Vagina (tissue), 2 donors: ENCODE data around the gene ANKRD60.

Experiments used
- CTCF ChIP-seq, 3 experiments: fragments of 450-650 bp in 2 of 3; fragments of 200-600 bp in 1 of 3; sonication (generic) in 1 of 3; IDR thresholded peaks; one replicate each; pipeline ENCODE4 v1.5.1; 2017 to 2019; ENCODE audit warnings: antibody characterized with exemption in 3 of 3, mild to moderate bottlenecking in 2 of 3, moderate library complexity in 2 of 3
- POLR2A ChIP-seq, 2 donors: fragments of 450-650 bp; IDR thresholded peaks; one replicate each; pipeline ENCODE4 v1.6.1; 2017; ENCODE audit warnings: antibody characterized with exemption in 2 of 2, mild to moderate bottlenecking in 2 of 2, moderate library complexity in 2 of 2

GRCh38 chr20:58201616-58202015 lies 26.8 kb downstream of the ANKRD60 start:
- TF ChIP-seq CTCF (IDR thresholded peaks at IDR 0.05) (no peak), POLR2A (IDR thresholded peaks at IDR 0.05) (no peak)
